OCI-LY7 (cell line): ENCODE measurements around the gene GNAS-AS1.

Experiments used
- CTCF ChIP-seq: fragments of 200-600 bp; sonication (generic); conservative IDR thresholded peaks from 2 replicates; pipeline ENCODE4 v1.5.1; 2014; ENCODE audit warnings: mild to moderate bottlenecking, antibody characterized with exemption, low read length, moderate library complexity, mixed read lengths
- EZH2phosphoT487 ChIP-seq: fragments of 200-600 bp; sonication (generic); IDR thresholded peaks from 2 replicates; pipeline ENCODE4 v1.6.1; 2018; ENCODE audit warnings: low read depth, borderline replicate concordance, mild to moderate bottlenecking, mixed run types, antibody characterized with exemption, low read length, moderate library complexity, mixed read lengths

GRCh38 chr20:58864346-58864745 is 13.6 kb upstream of the GNAS-AS1 start:
- peak; percentile 76 for TF ChIP-seq CTCF
- TF ChIP-seq EZH2phosphoT487 = no peak
